ENCODE results near the gene SEMA6B.

- TF ChIP-seq, protein P1, sequence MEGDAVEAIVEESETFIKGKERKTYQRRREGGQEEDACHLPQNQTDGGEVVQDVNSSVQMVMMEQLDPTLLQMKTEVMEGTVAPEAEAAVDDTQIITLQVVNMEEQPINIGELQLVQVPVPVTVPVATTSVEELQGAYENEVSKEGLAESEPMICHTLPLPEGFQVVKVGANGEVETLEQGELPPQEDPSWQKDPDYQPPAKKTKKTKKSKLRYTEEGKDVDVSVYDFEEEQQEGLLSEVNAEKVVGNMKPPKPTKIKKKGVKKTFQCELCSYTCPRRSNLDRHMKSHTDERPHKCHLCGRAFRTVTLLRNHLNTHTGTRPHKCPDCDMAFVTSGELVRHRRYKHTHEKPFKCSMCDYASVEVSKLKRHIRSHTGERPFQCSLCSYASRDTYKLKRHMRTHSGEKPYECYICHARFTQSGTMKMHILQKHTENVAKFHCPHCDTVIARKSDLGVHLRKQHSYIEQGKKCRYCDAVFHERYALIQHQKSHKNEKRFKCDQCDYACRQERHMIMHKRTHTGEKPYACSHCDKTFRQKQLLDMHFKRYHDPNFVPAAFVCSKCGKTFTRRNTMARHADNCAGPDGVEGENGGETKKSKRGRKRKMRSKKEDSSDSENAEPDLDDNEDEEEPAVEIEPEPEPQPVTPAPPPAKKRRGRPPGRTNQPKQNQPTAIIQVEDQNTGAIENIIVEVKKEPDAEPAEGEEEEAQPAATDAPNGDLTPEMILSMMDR (IDR thresholded peaks at IDR 0.05) = no peak
- no peak for TF ChIP-seq EZH2 (IDR thresholded peaks at IDR 0.05; ENCODE audit: borderline replicate concordance, insufficient read depth, low read depth, low read length, poor library complexity, severe bottlenecking)
Measured at GRCh38 chr19:4606181-4606580, 46.7 kb upstream of the SEMA6B start.

All from B cell (primary cell).